ENCODE measurements around the gene ABCA10. TPM values are rescaled to one million over a fixed set of nuclear protein-coding genes. Genes with fewer than 3 reads are reported as not detected.

Gene ABCA10
- total and polyA plus RNA-seq, 2 of the 8 experiments (the other 6 are each of a cell fraction or from before 2014, with no cell fraction given): not detected

- TF ChIP-seq RFX5 (IDR thresholded peaks at IDR 0.05; ENCODE audit: borderline replicate concordance, low read depth, low read length) (no peak), CTBP2 (IDR thresholded peaks at IDR 0.05; ENCODE audit: borderline replicate concordance, insufficient read depth, insufficient read length, low read length) (no peak)
These were observed 37.2 kb upstream of the ABCA10 start (continued) for GRCh38 chr17:69265873-69266272.
